Umbilical cord (tissue), 2 donors: Measurements from ENCODE around the gene AFF1. TPM values are rescaled to one million over a fixed set of nuclear protein-coding genes. Genes with fewer than 3 reads are reported as not detected.

Source experiments
- DNase-seq: peaks from one replicate; pipeline ENCODE4 v3.0.0-alpha.2; 2015; ENCODE audit warnings: low spot score
- total RNA-seq: library from RNA; depleted of rRNA; stranded (reverse); fragments of >200 nt; gene quantifications from one replicate; pipeline ENCODE4 v1.2.3, GENCODE V29; 2014; ENCODE audit warnings: low replicate concordance; ENCODE audit not compliant: insufficient read depth

Gene AFF1
- 19.3 TPM for total RNA-seq

GRCh38 chr4:86934771-86935565, at the start of gene AFF1:
Gene AFF1 (plus strand): TSS chr4:86935011. CDS start chr4:86948534, 13,523 bp downstream.
- peak; percentile 94 for DNase-seq

- no peak for DNase-seq
Observed at GRCh38 chr4:86890790-86891189, 44.0 kb upstream of the AFF1 start.

- peak; percentile 61 for DNase-seq
Observed at GRCh38 chr4:86891762-86892635, 42.8 kb upstream of the AFF1 start, which contains the start of gene C4orf36. Gene C4orf36 (minus strand): TSS chr4:86892422. CDS start chr4:86891520, 902 bp downstream.

GRCh38 chr4:86892636-86892960, 42.2 kb upstream of the AFF1 start:
- no peak for DNase-seq

GRCh38 chr4:86893136-86893535, 41.7 kb upstream of the AFF1 start:
- no peak for DNase-seq

- no peak for DNase-seq
Observed at GRCh38 chr4:86894455-86894854, 40.4 kb upstream of the AFF1 start.

GRCh38 chr4:86895692-86896488, 38.9 kb upstream of the AFF1 start:
- DNase-seq = peak; percentile 81

- DNase-seq = no peak
Observed at GRCh38 chr4:86896596-86896995, 38.2 kb upstream of the AFF1 start.

- DNase-seq = no peak
Observed at GRCh38 chr4:86898562-86898961, 36.2 kb upstream of the AFF1 start.

- DNase-seq = no peak
Observed at GRCh38 chr4:86901864-86902263, 32.9 kb upstream of the AFF1 start.

GRCh38 chr4:86908251-86908657, 26.6 kb upstream of the AFF1 start:
- peak; percentile 57 for DNase-seq

GRCh38 chr4:86909546-86910295, 25.1 kb upstream of the AFF1 start:
- DNase-seq = peak; percentile 72

- no peak for DNase-seq
Observed at GRCh38 chr4:86910369-86910768, 24.4 kb upstream of the AFF1 start.

GRCh38 chr4:86910820-86911684, 23.8 kb upstream of the AFF1 start:
- peak; percentile 77 for DNase-seq

- no peak for DNase-seq
Observed at GRCh38 chr4:86916392-86916791, 18.4 kb upstream of the AFF1 start.

GRCh38 chr4:86917212-86918039, 17.4 kb upstream of the AFF1 start:
- DNase-seq = no peak

- no peak for DNase-seq
Observed at GRCh38 chr4:86918539-86919072, 16.2 kb upstream of the AFF1 start.

- DNase-seq = no peak
Observed at GRCh38 chr4:86919561-86920223, 15.1 kb upstream of the AFF1 start.
